Measurements from ENCODE around the gene S100A12.

S100A12 gene

GRCh38 chr1:153356392-153357075, 18.9 kb downstream of the S100A12 start:
- TF ChIP-seq POU6F1 (CRISPR knock-in tag; IDR thresholded peaks at IDR 0.05; ENCODE audit: borderline replicate concordance, low read depth) (no peak), OSR1 (CRISPR knock-in tag; IDR thresholded peaks at IDR 0.05) (no peak), ZFP30 (CRISPR knock-in tag; IDR thresholded peaks at IDR 0.05) (no peak), ZNF70 (CRISPR knock-in tag; IDR thresholded peaks at IDR 0.05) (no peak), TCF4 (CRISPR knock-in tag; IDR thresholded peaks at IDR 0.05; ENCODE audit: borderline replicate concordance) (no peak), ZFP3 (CRISPR knock-in tag; IDR thresholded peaks at IDR 0.05) (no peak), PATZ1 (CRISPR knock-in tag; IDR thresholded peaks at IDR 0.05; ENCODE audit: borderline replicate concordance) (no peak), ZNF8 (CRISPR knock-in tag; IDR thresholded peaks at IDR 0.05) (no peak), TSHZ2 (CRISPR knock-in tag; IDR thresholded peaks at IDR 0.05) (no peak), BACH2 (CRISPR knock-in tag; IDR thresholded peaks at IDR 0.05; ENCODE audit: borderline replicate concordance) (no peak), PPARA (CRISPR knock-in tag; IDR thresholded peaks at IDR 0.05; ENCODE audit: borderline replicate concordance) (no peak), CSRNP3 (CRISPR knock-in tag; IDR thresholded peaks at IDR 0.05) (no peak), ARNTL (CRISPR knock-in tag; IDR thresholded peaks at IDR 0.05; ENCODE audit: borderline replicate concordance, low read depth) (no peak), GLIS3 (CRISPR knock-in tag; IDR thresholded peaks at IDR 0.05) (no peak)
- no peak for ATAC-seq

- no peak for TF ChIP-seq ARNTL (CRISPR knock-in tag; IDR thresholded peaks at IDR 0.05; ENCODE audit: borderline replicate concordance, low read depth)
- no peak for TF ChIP-seq ZNF565 (CRISPR knock-in tag; conservative IDR thresholded peaks at IDR 0.05; ENCODE audit: low read depth)
- TF ChIP-seq ZFP3 (CRISPR knock-in tag; IDR thresholded peaks at IDR 0.05), result no peak
- no peak for TF ChIP-seq TOX (CRISPR knock-in tag; IDR thresholded peaks at IDR 0.05; ENCODE audit: borderline replicate concordance)
- no peak for TF ChIP-seq POU6F1 (CRISPR knock-in tag; IDR thresholded peaks at IDR 0.05; ENCODE audit: borderline replicate concordance, low read depth)
- no peak for TF ChIP-seq ZC3H10 (CRISPR knock-in tag; IDR thresholded peaks at IDR 0.05)
- no peak for TF ChIP-seq PPARA (CRISPR knock-in tag; IDR thresholded peaks at IDR 0.05; ENCODE audit: borderline replicate concordance)
- no peak for TF ChIP-seq GLIS3 (CRISPR knock-in tag; IDR thresholded peaks at IDR 0.05)
- TF ChIP-seq TCF4 (CRISPR knock-in tag; IDR thresholded peaks at IDR 0.05; ENCODE audit: borderline replicate concordance), result no peak
- TF ChIP-seq RARB (CRISPR knock-in tag; IDR thresholded peaks at IDR 0.05), result no peak
- no peak for TF ChIP-seq PATZ1 (CRISPR knock-in tag; IDR thresholded peaks at IDR 0.05; ENCODE audit: borderline replicate concordance)
- TF ChIP-seq CSDC2 (CRISPR knock-in tag; IDR thresholded peaks at IDR 0.05), result no peak
- no peak for TF ChIP-seq OSR1 (CRISPR knock-in tag; IDR thresholded peaks at IDR 0.05)
- TF ChIP-seq CREB5 (CRISPR knock-in tag; IDR thresholded peaks at IDR 0.05; ENCODE audit: low read depth), result no peak
- peak; percentile 85 for ATAC-seq
These were observed 19.9 kb downstream of the S100A12 start for GRCh38 chr1:153355445-153356071.

All from SK-N-SH treated with all-trans-retinoic acid at 6 μM for 48 hours (cell line).